ENCODE data around the gene UGT8. TPM values are rescaled to one million over a fixed set of nuclear protein-coding genes. Genes with fewer than 3 reads are reported as not detected.
A peak's percentile ranks its signal among the peaks of the same experiment; 100 is the strongest.

Gene UGT8
- total RNA-seq, 1 donor from 2014 or later, result 47.0 TPM

- no peak for DNase-seq (ENCODE audit: low read depth)
Measured at GRCh38 chr4:114691865-114692264, 93.3 kb downstream of the UGT8 start.

GRCh38 chr4:114692958-114693357 lies 94.4 kb downstream of the UGT8 start:
- no peak for DNase-seq (ENCODE audit: low read depth)

GRCh38 chr4:114694770-114695169 lies 96.2 kb downstream of the UGT8 start:
- peak; percentile 41 for DNase-seq (ENCODE audit: low read depth)

- DNase-seq (ENCODE audit: low read depth), result no peak
Measured at GRCh38 chr4:114698231-114698630, 99.6 kb downstream of the UGT8 start.

- no peak for DNase-seq (ENCODE audit: low read depth)
Measured at GRCh38 chr4:114701491-114701890, 102.9 kb downstream of the UGT8 start.

GRCh38 chr4:114717432-114717831 lies 118.8 kb downstream of the UGT8 start:
- no peak for DNase-seq (ENCODE audit: low read depth)

GRCh38 chr4:114725066-114725465 lies 126.5 kb downstream of the UGT8 start:
- no peak for DNase-seq (ENCODE audit: low read depth)

GRCh38 chr4:114727461-114727860 lies 128.9 kb downstream of the UGT8 start:
- DNase-seq (ENCODE audit: low read depth), result no peak
